ENCODE results near the gene STK32B.

The STK32B gene

DNA sequence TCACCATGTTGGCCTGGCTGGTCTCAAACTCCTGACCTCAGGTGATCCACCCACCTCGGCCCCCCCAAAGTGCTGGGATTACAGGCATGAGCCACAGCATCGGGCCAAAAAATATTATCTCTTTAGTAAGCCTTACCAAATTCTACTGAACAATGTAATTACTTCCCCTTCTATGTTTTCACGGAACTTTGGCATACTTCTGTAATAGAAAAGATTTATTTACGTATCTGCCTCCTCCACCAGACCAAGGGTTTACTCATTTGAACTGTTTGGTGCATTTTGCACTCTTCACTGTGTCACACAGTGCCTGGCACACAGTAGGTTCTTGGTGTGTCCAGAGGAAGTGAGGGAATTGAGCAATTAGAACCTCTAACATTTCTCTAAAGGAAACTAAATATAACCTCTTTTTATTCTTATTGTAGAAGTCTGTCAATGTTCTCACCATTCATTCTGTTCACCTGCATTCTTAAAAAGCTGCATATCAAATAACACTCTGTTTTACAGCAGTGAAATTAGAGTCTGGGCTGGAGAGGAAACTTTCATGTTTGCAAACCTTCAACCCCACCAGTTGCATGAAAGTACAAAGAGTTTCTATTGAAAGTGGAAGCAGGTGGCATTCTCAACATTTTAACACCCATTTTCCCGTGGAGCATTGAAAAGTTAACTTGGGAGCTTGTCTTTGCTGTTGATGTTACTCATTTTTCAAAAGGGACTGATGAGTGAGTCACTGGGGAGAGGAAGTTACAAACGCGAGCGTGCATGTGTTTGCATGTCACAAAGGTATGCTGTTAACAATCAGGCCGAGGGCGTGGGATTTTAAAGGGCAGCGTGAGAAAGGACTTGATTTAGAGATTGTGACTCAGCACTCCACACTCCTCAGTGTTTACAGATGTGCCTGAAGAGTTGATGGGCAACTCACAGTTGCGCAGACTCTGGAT lies 314.1 kb downstream of the STK32B start:
- Histone ChIP-seq H3K4me3 (ENCODE audit: low read depth, low read length) (no peak overlapping the region), H3K27ac (ENCODE audit: extremely low read depth, low read depth, low read length) (no peak overlapping the region), H3K36me3 (ENCODE audit: control insufficient read depth in 2 of 2, insufficient read depth in 1 of 2, low read length in 2 of 2) (no peaks in the 10 kb centered on the region), H3K4me1 (ENCODE audit: control insufficient read depth, insufficient read depth, low read length) (no peaks in the 10 kb centered on the region), H3K9me3 (ENCODE audit: control insufficient read depth, insufficient read depth, low read depth, low read length) (no peaks in the 10 kb centered on the region)
- POLR2A ChIA-PET, result no interaction called here
- TF ChIP-seq, protein P1, sequence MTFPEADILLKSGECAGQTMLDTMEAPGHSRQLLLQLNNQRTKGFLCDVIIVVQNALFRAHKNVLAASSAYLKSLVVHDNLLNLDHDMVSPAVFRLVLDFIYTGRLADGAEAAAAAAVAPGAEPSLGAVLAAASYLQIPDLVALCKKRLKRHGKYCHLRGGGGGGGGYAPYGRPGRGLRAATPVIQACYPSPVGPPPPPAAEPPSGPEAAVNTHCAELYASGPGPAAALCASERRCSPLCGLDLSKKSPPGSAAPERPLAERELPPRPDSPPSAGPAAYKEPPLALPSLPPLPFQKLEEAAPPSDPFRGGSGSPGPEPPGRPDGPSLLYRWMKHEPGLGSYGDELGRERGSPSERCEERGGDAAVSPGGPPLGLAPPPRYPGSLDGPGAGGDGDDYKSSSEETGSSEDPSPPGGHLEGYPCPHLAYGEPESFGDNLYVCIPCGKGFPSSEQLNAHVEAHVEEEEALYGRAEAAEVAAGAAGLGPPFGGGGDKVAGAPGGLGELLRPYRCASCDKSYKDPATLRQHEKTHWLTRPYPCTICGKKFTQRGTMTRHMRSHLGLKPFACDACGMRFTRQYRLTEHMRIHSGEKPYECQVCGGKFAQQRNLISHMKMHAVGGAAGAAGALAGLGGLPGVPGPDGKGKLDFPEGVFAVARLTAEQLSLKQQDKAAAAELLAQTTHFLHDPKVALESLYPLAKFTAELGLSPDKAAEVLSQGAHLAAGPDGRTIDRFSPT (tag by site-specific recombination; IDR thresholded peaks at IDR 0.05), result no peak
- no peak for TF ChIP-seq MYNN (tag by site-specific recombination; IDR thresholded peaks at IDR 0.05; ENCODE audit: borderline replicate concordance)
- TF ChIP-seq, protein P2, sequence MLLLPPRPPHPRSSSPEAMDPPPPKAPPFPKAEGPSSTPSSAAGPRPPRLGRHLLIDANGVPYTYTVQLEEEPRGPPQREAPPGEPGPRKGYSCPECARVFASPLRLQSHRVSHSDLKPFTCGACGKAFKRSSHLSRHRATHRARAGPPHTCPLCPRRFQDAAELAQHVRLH (tag by site-specific recombination; IDR thresholded peaks at IDR 0.05), result no peak
- TF ChIP-seq ZNF10 (tag by site-specific recombination; IDR thresholded peaks at IDR 0.05), result no peak
- no peak for TF ChIP-seq ZNF76 (tag by site-specific recombination; IDR thresholded peaks at IDR 0.05; ENCODE audit: borderline replicate concordance, low read depth)
- no peak for TF ChIP-seq ZNF585B (tag by site-specific recombination; IDR thresholded peaks at IDR 0.05)
- TF ChIP-seq, protein P3, sequence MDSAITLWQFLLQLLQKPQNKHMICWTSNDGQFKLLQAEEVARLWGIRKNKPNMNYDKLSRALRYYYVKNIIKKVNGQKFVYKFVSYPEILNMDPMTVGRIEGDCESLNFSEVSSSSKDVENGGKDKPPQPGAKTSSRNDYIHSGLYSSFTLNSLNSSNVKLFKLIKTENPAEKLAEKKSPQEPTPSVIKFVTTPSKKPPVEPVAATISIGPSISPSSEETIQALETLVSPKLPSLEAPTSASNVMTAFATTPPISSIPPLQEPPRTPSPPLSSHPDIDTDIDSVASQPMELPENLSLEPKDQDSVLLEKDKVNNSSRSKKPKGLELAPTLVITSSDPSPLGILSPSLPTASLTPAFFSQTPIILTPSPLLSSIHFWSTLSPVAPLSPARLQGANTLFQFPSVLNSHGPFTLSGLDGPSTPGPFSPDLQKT (IDR thresholded peaks at IDR 0.05; ENCODE audit: borderline replicate concordance, low read depth, low read length), result no peak
- CTCF ChIA-PET, result interaction anchor here (0.7 to 0.9 kb wide), 2 partner anchors 35 to 314 kb away, joined by 3 read pairs; no protein-coding TSS in a partner anchor

DNA sequence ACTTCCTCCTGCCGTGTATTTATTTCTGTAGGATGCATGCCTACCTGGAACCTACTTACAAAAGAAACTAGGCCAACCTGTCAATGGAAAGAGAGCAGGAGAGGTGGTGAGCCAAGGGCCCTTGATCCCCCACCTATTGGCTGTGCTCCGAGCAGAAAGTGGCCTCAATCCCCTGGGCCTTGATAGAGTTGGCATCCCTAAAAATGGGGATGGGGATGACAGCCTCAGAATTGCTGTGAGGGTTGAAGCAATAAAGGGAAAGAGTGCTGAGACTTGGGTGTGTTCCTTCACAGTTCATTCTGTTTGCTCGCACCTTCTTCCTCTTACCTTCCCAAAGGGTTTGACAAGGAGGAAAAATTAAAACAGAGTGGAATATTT lies 314.7 kb downstream of the STK32B start:
- ChIA-PET CTCF (interaction anchor here (0.9 kb wide), 1 partner anchor 34 kb away, joined by 3 read pairs; no protein-coding TSS in a partner anchor), POLR2A (no interaction called here)
- no peak overlapping the region for H3K27ac ChIP-seq (ENCODE audit: extremely low read depth, low read depth, low read length)
- TF ChIP-seq, protein P4, sequence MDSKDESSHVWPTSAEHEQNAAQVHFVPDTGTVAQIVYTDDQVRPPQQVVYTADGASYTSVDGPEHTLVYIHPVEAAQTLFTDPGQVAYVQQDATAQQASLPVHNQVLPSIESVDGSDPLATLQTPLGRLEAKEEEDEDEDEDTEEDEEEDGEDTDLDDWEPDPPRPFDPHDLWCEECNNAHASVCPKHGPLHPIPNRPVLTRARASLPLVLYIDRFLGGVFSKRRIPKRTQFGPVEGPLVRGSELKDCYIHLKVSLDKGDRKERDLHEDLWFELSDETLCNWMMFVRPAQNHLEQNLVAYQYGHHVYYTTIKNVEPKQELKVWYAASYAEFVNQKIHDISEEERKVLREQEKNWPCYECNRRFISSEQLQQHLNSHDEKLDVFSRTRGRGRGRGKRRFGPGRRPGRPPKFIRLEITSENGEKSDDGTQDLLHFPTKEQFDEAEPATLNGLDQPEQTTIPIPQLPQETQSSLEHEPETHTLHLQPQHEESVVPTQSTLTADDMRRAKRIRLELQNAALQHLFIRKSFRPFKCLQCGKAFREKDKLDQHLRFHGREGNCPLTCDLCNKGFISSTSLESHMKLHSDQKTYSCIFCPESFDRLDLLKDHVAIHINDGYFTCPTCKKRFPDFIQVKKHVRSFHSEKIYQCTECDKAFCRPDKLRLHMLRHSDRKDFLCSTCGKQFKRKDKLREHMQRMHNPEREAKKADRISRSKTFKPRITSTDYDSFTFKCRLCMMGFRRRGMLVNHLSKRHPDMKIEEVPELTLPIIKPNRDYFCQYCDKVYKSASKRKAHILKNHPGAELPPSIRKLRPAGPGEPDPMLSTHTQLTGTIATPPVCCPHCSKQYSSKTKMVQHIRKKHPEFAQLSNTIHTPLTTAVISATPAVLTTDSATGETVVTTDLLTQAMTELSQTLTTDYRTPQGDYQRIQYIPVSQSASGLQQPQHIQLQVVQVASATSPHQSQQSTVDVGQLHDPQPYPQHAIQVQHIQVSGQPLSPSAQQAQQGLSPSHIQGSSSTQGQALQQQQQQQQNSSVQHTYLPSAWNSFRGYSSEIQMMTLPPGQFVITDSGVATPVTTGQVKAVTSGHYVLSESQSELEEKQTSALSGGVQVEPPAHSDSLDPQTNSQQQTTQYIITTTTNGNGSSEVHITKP (tag by site-specific recombination; IDR thresholded peaks at IDR 0.05), result no peak
- TF ChIP-seq KLF9 (tag by site-specific recombination; IDR thresholded peaks at IDR 0.05; ENCODE audit: low read depth) (no peak), BCL11A (tag by site-specific recombination; IDR thresholded peaks at IDR 0.05; ENCODE audit: low read depth) (no peak), ZNF266 (tag by site-specific recombination; IDR thresholded peaks at IDR 0.05; ENCODE audit: low read depth) (no peak)
- TF ChIP-seq, protein P5, sequence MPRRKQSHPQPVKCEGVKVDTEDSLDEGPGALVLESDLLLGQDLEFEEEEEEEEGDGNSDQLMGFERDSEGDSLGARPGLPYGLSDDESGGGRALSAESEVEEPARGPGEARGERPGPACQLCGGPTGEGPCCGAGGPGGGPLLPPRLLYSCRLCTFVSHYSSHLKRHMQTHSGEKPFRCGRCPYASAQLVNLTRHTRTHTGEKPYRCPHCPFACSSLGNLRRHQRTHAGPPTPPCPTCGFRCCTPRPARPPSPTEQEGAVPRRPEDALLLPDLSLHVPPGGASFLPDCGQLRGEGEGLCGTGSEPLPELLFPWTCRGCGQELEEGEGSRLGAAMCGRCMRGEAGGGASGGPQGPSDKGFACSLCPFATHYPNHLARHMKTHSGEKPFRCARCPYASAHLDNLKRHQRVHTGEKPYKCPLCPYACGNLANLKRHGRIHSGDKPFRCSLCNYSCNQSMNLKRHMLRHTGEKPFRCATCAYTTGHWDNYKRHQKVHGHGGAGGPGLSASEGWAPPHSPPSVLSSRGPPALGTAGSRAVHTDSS (tag by site-specific recombination; IDR thresholded peaks at IDR 0.05), result no peak
- no peaks in the 10 kb centered on the region for H3K36me3 ChIP-seq (ENCODE audit: control insufficient read depth in 2 of 2, insufficient read depth in 1 of 2, low read length in 2 of 2)
- H3K4me1 ChIP-seq (ENCODE audit: control insufficient read depth, insufficient read depth, low read length), result no peaks in the 10 kb centered on the region
- no peaks in the 10 kb centered on the region for H3K9me3 ChIP-seq (ENCODE audit: control insufficient read depth, insufficient read depth, low read depth, low read length)
- H3K4me3 ChIP-seq (ENCODE audit: low read depth, low read length), result no peak overlapping the region

Data from HEK293 (cell line).